ENCODE results near the gene XPR1.

The XPR1 gene

DNA sequence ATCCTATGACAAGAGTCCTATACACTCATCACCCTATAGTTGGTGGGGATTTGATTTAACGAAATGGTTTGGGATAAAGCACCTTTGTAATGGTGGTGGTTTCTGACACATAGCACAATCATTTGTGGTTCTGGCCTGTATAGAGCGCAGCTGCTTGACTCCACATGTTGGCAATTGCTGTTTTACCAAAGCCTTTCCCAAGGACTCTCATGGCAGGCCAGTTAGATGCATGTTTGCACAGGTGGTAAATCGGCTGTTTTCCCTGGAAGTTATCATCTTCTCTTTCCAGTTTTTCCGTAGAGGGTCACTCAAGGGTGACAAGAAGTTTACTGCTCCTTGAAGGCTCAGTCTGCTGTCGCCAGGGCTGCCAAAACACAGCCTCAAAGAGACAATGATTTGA, 17.1 kb upstream of the XPR1 start:
- in situ Hi-C loops (cut with MboI; ENCODE audit: low sequenced_read_pairs), result no loop called here

DNA sequence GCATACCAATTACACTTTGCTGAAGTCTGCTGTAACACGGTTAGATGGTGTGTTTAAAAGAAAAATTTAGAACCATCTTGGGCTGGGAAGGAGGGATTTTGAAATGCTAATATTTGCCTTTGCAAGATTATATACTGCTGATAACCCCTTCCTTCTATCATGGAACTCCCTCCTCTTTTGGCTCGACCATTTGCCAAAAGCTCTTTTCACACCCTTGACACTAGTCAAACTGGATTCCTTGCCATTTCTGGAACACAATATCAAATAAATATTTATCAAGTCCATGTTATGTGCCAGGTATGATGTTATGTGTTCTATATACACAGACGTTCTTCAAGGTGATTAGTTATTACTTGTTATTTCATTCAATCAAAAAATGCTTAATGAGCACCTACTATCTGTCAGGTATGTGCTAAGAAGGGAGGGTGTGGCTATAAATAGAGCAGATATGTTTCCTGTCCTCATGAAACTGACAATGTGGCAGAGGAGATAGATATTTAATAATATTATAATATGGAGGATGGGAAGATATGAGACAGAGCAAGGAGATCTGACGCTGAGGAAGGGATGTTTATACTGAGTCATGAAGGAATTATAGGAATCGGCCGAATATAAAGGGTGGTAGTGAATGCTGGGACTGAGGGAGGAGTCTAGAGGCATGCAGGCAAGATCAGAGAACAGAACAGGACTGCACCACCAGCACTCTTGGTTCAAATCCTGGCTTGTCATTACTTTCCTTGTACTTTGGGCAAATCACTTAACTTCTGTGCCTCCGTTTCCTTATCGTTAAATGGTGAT, 16.1 kb upstream of the XPR1 start:
- in situ Hi-C loops (cut with MboI; ENCODE audit: low sequenced_read_pairs), result no loop called here

DNA sequence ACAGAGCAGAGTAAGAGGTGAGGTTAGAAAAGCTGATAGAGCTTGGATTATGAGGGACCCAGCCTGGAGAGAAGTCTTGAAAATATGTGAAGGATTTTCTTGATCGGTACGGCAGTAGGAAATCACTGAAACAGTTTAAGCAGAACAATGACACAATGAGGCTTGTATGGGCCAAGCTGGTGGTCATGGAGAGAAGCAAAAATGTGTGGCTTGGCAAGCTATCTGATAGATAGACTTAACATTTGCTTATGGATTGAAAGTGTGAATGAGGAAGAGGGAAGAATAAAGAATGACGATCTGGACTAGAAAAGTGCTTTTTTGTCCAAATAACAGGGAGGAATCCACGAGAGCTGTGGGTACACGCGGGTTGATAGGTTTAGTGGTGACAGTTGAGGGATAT, 15.4 kb upstream of the XPR1 start:
- in situ Hi-C loops (cut with MboI; ENCODE audit: low sequenced_read_pairs), result no loop called here

DNA sequence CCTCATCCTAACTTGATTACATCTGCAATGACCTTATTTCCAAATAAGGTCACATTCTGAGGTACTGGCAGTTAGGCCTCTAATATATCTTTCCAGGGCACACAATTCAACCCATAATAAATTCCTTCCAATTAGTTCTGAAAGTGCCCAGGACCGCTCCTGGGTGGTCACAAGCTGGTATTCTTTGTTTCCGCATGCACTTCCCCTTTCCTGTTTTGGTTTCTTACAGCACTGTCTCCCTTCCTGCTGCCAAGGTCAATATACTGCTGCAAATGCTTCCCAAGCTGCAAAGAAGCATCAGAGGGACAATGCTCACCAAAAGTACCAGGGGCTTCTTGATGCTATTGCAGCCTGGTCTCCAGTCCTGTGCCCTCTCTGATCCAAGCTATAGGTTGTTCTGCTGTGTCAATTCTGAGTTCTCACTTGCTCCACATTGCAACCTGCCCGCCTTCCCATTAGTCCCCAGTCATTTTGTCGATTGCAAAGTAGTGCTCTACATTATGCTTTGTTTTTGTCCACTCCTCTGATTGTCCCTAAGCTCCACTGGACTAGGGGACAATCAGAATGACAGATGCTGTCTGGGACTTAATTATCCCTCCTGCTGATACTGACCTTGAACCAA, 13.9 kb upstream of the XPR1 start:
- in situ Hi-C loops (cut with MboI; ENCODE audit: low sequenced_read_pairs), result no loop called here

DNA sequence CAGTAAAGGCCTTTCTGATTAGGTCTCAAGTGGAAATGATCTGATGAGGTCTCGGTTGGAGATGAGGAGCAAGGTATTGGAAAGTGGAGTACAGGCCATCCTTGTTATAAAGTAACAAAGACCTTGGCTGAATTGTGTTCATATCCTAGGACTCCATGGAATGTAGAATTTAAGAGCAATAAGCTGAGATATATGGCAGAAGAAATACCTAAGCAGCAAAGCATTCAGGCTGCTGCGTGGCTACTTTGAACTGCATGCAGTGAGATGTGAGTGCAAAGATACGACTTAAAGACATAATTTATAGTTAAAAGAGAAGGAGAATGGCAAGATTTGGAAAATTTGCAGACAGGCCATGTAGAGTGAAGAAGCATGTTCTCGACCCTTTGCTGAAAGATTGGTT, 11.2 kb upstream of the XPR1 start:
- in situ Hi-C loops (cut with MboI; ENCODE audit: low sequenced_read_pairs), result no loop called here

DNA sequence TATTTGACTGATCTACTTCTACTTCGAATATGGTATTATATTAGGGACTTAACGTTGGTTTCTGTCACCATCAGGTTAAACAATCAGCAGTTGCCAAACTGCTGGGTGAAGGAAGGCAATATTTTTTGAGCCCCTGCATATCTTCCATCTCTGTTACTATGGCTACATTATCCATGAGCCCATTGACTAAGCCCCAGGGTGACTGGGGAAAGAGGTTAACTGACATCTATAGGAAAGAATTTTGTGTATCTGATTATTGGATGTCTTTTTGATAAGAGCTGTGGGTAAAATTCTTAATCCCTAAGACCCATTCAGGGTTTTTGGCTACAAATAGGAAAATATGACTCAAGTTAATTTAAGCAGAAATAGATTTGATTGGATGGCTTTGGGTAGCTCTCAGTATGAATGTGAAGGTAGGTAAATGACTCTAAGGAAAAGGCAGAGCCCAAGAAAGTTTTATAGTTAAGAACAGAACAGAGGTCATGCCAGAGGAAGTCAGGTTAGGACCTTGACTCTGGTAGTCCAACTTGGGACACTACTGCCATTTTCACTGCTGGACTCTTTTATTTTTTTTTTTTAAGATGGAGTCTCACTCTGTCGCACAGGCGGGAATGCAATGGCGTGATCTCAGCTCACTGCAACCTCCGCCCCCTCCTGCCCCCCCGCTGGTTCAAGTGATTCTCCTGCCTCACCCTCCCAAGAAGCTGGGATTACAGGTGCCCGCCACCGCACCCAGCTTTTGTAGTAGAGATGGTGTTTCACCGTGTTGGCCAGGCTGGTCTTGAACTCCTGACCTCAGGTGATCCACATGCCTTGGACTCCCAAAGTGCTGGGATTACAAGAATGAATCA, 8.9 kb upstream of the XPR1 start:
- in situ Hi-C loops (cut with MboI; ENCODE audit: low sequenced_read_pairs), result no loop called here

DNA sequence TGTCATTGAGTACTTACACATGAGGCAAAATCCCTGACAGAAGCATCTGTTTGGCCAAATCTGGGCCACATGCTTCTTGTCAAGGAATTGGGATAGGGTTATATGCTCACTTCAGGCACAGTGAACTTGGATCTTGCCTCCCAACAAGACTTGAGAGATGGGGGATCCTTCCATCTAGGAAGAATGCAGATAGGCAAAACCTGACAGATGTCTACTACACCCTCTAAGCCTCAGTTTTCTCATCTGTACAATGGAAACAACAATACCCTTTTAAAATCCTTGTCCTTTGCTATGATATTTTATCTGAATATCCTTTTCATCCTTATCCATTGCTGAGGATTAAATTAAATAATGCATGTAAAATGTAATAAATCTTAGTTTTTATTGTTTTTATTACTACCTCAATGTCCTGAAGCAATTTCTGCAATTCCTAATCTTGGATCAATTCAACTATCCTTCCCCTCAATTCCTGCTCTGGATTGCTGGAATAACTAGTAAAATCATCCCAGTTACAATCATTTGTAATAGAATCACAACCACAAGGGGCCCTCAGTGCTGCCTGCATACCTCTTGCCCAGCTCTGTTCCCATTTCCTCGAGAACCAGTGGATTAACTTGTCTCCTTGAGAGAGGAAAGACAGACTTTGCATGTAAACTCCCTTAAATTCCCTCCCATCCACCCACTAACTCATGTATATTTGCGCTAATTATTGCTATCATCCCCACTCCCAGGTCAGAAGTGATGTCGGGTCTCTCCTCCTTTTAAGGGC, 8.1 kb upstream of the XPR1 start:
- in situ Hi-C loops (cut with MboI; ENCODE audit: low sequenced_read_pairs), result no loop called here

DNA sequence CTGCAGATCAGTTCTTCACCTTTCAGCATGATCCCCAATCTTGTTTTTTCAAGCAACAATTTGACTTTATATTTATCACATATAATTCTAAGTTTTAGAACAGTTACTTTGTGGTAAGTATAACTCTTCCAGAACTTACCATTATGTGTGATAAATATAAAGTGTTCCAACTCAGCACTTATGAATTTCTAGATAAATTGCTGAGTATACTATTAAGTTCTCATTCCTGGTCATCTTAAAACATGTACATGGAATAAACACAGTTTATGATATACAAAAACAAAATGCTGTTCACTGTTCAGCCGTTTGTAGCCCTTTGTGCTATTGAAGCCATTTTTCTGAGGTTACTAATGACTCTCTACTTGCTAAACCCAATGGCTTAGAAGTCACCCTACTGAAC, 5.1 kb upstream of the XPR1 start:
- in situ Hi-C loops (cut with MboI; ENCODE audit: low sequenced_read_pairs), result no loop called here

DNA sequence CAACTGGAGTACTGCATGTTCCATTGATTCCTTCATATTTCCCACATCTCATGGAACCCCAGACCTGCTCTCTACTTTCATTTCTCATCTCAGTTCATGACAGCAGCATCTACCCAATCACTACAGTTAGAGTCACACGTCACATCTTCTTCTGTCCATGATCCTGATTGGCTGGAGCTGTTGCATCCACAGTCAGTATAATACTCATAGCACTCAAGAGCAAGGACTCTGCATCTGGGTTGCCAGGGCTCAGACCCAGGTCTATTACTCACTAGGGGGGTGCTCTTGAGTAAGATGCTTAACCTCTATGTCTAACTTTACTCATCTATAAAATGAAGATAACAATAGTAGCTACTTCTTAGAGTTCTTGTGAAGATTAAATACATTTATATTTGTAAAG, 4.4 kb upstream of the XPR1 start:
- in situ Hi-C loops (cut with MboI; ENCODE audit: low sequenced_read_pairs), result no loop called here

DNA sequence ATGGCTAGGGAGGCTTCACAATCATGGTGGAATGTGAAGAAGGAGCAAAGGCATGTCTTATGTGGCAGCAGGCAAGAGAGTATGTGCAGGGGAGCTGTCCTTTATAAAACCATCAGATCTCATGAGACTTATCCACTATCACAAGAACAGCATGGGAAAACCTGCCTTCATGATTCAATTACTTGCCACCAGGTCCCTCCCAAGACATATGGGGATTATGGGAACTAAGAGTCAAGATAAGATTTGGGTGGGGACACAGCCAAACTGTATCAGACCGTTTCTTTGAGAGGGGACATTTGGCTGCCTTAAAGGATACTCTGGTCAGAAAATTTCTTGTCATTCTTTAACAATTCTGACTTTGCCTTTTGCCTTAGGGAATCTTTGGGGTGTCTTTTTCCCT, 3.2 kb upstream of the XPR1 start:
- in situ Hi-C loops (cut with MboI; ENCODE audit: low sequenced_read_pairs), result no loop called here

DNA sequence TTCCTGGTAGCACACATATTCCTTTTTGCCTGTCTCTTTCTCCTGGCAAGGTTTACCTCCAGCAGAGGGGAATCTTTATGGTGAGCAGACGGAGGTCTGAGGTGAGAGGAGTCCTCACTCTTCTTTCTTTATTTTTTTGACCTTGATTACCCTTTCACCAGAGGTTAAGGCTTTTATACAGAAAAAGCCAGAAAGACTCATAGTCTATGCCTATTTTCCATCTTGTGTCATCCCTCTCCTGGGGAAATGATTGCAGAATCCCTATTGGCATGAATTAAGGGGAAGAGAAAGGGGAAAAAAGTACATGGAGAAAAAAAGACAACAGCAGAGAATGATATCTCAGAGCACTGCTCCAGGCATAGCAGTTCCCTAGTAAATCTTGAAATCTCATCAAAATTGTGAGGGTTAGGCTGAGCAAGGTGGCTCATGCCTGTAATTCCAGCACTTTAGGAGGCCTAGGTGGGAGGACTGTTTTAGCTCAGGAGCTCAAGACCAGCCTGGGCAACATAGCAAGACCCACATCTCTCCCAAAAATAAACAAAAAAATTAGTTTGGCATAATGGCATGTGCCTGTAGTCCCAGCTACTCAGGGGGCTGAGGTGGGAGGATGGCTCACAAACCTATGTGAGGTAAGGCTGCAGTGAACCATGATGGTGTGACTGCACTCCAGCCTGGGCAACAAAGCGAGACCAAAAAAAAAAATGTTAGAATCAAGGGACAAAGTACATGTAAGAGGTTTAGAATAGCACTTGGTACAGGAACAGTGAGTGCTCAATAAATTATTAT, 1.2 kb upstream of the XPR1 start:
- in situ Hi-C loops (cut with MboI; ENCODE audit: low sequenced_read_pairs), result no loop called here

DNA sequence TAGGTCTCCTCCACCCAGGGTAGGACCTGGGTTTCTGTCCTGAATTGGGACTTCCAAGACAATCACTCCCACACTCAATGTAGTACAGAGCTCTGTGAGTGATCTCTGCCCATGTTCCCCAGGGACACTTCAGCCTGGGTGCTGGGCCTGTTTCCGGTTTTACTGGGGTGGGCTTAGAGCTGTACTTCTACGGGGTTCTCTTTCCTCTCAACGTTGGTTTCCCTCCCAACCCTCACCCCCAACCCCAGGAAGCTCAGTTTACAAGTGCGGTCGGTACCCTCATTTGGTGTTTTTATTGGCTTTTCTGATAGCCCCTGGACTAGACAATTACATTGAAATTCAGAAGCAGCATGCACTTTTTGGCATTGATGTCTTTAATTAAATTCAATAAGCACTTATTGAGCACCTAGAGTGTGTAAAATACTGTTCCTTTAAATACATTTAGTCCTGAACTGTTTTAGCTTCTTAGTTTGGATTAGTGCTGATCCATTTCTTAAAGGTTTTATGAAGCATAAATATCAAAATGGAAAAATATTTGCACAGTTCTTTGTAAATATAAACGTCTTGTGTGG, 542 bp upstream of the XPR1 start:
- in situ Hi-C loops (cut with MboI; ENCODE audit: low sequenced_read_pairs), result no loop called here

DNA sequence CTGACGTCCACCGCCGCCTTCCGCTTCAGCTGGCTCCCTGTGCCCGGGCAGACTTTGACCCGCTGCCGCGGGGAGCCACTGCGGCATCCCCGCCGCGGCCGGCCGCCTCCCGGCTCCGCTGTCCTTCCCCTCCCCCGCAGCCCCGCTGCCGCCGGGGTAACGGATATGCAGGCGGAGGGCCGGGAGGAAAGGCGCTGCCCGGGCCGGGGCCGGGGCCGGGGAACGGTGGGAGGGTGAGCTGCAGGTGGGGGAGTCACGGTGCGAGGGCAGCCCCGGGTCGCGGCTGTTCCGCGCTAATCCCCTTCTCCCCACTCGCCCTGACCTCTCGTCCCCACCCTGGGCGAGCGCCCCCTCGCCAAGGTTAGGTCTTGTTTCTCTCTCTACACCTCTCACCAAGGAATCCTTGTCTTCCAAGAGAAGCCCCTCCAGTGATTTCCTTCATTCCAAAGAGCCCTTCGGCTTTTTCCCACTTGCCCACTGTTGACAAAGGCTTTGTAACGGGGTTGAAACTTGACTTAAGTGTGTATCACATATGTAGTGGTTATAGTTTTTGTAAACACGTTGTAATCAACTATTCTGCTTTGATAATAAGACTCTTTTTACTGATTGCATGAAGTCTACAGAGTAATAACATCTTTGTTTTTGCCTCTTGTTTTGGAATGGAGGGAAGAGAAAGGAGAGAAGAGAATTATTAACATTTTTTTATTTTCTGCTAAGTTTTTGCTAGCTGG, 669 bp downstream of the XPR1 start:
- in situ Hi-C loops (cut with MboI; ENCODE audit: low sequenced_read_pairs), result no loop called here

DNA sequence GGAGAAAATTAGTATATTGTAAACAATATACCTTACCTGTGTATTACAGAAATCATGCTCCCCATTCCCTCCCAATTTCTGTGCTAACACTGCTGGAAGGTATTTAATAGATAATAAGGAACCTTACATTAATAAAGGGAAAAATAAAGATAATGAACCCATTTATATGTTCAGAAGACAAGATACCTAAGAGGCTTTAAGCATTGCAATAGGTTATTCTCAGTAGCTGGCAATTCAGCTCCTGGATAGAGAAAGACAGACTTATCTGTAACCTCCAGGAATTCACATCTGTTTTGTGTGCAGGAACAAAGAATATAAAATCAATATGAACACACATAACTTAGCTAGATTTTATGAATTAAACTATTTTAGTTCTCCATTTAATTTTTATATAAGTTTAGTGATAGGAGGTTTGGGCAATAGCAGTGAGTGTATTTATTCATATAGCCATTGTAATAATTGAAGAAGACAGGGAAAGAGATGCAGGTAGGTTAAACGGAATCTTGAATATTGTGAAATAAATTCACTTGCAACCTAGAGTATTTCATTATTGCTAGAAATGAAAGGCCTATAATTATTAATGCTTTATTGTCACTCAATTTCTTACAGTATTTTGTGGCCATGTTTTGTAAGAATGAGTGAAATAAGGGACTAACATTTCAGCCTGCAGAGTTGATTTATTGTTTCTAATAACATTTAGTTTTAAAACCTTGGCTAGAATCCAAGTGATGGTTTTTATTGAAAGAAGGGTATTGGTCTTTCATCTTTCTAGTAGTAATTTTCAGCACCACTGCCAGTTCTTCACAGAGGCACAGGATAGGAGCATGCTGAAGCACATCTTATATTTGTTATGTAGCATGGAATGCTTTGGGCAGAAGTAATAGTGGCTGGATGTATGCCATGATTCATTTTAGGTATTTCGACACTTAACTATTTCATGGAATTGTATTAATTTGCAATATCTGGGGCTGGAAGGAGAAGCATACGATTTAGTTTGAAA, 1.5 kb downstream of the XPR1 start:
- in situ Hi-C loops (cut with MboI; ENCODE audit: low sequenced_read_pairs), result no loop called here

DNA sequence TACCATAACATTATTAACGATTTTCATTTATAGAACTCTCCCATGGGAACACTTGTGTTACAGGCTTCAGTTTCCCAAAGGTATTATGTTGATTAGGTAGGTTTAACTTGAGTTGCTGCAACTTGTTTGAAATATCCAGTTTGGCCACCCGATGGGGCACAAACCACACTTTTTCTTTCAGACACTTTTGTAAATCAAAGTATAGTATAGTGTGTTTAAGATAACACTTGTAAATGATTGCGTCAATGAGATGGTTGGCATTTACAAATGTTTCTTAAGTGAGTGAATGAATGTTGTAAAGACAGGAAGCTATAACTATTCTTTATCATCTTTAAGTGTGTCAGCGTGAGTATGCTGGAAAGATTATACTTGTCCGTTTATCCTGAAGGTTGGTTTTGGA, 4.3 kb downstream of the XPR1 start:
- in situ Hi-C loops (cut with MboI; ENCODE audit: low sequenced_read_pairs), result no loop called here

DNA sequence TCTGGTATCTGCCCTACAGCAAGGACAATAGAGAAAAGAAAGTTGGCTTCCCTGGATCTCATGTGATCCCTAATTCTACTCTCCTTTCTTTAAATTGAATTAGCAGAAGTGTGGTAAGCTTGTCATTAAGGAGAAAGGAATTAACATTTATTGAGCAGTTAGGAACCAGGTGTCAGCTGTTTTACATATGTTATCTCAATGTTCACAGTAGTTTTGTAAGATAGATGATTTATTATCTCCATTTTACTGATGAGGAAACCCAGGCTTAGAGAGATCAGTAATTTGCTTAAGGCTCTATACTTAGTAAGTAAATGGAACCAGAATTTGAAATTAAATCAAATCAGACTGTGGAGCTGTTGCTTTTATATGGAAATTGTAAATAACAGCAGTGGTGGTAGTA, 8.0 kb downstream of the XPR1 start:
- in situ Hi-C loops (cut with MboI; ENCODE audit: low sequenced_read_pairs), result no loop called here

DNA sequence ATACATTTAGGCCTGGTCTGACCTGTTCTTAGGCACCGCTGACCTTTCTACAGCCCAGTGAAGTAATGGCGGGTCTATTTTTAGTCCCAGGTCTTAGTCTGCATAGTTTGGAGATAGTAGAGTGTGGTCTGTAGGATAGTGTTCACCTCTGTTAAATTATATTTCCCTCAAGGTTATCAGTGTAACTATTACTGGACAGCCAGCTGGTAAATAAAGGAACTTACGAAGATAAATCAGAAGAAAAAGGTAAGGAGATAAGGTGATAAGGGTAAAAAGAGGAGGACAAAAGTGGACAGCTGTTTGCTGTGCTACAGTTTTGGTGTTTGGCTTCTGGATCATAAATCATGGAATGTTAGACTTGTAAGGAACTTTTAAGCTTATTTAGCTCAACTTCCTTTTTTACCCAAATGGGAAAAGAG, 8.7 kb downstream of the XPR1 start:
- in situ Hi-C loops (cut with MboI; ENCODE audit: low sequenced_read_pairs), result no loop called here

DNA sequence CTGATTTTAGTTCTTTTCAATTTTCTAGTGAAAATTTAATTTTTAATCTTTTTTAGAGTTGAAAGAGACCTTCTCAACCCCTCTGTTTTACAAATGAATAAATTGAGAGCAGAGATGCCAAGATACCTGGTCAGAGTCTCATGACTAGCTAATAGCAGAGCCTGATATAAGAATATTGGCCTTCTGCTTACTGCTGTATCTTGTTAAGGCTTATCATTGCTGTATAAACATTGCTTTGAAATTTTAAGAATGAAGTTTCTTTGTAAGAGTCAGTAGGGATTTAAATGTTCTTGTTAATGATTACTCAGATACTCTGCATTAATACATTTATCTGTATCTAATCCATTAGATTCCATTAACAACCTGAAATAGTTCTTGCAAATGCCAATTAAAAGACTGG, 9.8 kb downstream of the XPR1 start:
- in situ Hi-C loops (cut with MboI; ENCODE audit: low sequenced_read_pairs), result no loop called here
